HG03520 (cell line): ENCODE results near the gene B3GNT7.
"Not testable (repeated sequence)": the region's sequence is repeated elsewhere in the genome, so short reads cannot be mapped to it uniquely, and the experiment has no call there.

ENCODE experiments used
- ATAC-seq: cut with Tn5 transposase; IDR thresholded peaks from one replicate; pipeline ENCODE4 v1.9.1; 2021; ENCODE audit warnings: mild to moderate bottlenecking, moderate library complexity; ENCODE audit not compliant: unreplicated experiment

The B3GNT7 gene

GRCh38 chr2:231422056-231422455, 26.5 kb downstream of the B3GNT7 start:
- ATAC-seq: no peak

- ATAC-seq: no peak
Measured at GRCh38 chr2:231423176-231423575, 27.7 kb downstream of the B3GNT7 start.

DNA sequence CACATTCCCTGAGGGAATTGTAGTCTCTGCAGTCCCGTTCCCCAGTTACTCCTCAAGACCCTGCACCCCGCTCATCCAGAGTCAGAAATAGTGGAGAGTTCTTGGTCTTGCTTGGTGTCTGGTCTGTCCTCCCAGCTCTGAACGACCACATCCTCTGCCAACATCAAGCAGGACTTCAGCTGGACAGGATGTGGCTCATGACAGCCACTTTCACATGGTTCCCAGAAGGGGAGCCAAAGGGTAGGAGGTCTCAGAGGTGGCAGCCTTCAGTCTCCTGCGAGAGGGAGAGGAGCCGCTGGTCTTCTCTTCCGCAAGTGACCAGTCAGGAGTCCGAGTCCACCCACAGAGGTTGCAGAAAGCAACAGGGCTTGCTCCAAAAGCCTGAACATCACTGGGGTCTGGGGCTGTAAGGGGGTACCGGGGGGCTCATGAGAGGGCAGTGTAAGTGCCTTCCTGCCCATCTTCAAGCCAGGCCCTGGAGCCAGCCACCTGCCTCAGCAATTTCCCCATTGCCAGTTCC, 29.8 kb downstream of the B3GNT7 start:
- no peak for ATAC-seq

GRCh38 chr2:231425811-231426703, 30.5 kb downstream of the B3GNT7 start:
- no peak for ATAC-seq

DNA sequence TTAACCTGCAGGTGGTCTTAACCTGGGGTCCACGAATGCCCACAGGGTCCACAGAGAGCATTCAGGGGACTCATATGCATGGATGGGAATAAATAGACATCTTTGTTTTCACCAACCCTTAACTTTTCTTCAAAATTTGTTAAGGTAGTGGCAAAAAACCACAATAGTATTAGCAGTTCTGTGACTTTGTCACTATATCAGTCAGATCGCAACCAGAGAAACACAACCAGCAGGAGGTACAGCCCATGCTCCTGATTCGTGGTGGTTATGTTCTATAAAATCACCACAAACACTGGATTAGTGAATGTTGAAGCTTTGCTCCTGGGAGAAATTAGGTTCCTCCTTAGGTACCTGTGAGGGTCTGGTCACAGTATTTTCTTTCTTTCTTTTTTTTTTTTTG, 31.6 kb downstream of the B3GNT7 start:
- ATAC-seq: no peak

DNA sequence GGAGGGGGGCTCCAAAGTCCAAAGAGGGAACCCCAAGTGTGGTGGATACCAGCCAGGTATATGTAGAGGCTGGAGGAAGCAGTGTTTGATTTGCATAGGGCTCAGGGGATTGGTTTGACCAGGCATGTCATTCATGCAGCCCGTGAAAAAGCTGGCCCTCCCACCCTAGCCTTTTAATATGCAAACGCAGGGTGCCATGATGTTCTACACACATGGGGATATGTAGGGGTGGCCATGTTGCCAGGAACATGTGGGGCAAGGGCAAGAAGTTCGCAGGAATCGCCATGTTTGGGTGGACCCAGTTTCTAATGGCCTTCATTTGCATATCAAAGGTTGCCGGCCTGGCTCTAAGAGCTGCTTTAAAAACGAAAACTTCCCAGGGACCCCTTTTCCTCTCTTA, 33.6 kb downstream of the B3GNT7 start:
- ATAC-seq: no peak

DNA sequence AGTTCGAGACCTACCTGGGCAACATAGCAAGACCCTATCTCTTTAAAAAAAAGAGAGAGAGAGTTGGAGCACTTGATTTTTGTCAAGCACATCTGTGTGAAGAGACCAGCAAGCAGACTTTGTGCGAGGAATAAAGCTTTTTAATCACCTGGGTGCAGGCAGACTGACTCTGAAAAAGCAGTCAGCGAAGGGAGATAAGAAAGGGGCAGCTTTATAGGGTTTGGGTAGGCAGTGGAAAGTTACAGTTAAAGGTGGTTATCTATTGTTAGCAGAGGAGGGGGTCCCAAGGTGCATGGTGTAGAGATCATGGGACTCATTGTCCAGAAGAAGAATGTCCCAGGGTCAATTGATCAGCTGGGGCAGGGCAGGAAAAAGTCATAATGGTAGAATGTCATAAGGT, 34.4 kb downstream of the B3GNT7 start:
- ATAC-seq: no peak

GRCh38 chr2:231430437-231430836, 34.9 kb downstream of the B3GNT7 start:
- not testable (repeated sequence) for ATAC-seq

- no peak for ATAC-seq
Measured at GRCh38 chr2:231431606-231432005, 36.1 kb downstream of the B3GNT7 start.

GRCh38 chr2:231433990-231434389, 38.5 kb downstream of the B3GNT7 start:
- ATAC-seq: no peak

DNA sequence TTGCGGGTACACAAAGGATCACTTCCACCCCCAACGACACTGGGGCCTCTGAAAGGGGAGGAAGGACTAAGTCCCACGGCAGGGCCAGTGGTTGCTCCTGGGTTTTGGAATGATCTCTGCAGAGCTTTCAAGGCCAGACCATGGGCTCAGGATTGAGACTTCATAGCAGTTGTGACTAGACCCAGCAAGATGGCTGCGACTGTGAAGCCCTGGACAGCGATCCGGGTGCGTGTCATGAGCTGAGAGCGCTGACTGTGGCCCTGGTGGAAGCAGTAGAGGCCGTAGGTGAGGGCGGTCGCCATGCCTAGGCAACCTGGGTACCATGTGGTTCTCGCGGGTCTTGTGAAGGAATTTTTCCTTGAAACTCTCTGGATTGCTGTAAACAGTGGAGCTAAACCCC, 41.4 kb downstream of the B3GNT7 start:
- ATAC-seq: no peak

DNA sequence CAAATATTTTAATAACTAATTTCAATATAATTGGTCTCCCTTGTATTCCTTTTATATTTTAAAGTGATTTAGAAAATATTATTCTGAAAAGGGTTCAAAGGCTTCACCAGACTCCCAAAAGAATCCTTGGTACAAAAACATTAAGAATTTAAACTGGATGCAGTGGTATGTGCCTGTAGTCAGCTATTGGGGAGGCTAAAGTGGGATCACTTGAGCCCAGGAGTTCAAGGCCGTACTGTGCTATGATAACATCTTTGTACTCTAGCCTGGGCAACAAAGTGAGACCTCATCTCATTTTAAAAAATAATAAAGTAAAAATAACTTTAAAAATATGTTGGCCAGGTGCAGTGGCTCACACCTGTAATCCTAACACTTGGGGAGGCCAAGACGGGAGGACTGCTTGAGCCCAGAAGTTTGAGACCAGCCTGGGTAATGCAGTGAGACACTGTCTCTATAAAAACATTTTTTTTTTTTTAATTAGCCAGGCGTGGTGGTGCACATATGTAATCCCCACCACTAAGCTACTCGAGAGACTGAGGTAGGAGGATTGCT, 54.1 kb downstream of the B3GNT7 start:
- ATAC-seq: no peak

GRCh38 chr2:231450548-231450989, 55.1 kb downstream of the B3GNT7 start:
- ATAC-seq: no peak
